Loucy (cell line): ENCODE data around the gene KRT86.
"Not testable (repeated sequence)": the region's sequence is repeated elsewhere in the genome, so short reads cannot be mapped to it uniquely, and the experiment has no call there.

Experiments
- H2AFZ ChIP-seq: fragments of 200-600 bp; sonication (generic); 2 replicates; pipeline ENCODE4 v1.6.0; 2016; ENCODE audit warnings: antibody characterized with exemption, mild to moderate bottlenecking, low read length, moderate library complexity
- H3F3A ChIP-seq: fragments of 200-600 bp; 2 replicates; pipeline ENCODE4 v1.6.0; 2016; ENCODE audit warnings: antibody characterized with exemption, low read depth, mild to moderate bottlenecking
- H3K27me3 ChIP-seq: fragments of 200-600 bp; sonication (generic); 2 replicates; pipeline ENCODE4 v1.6.1; 2014; ENCODE audit warnings: low read length, mild to moderate bottlenecking; ENCODE audit not compliant: insufficient read depth, poor library complexity, severe bottlenecking
- H3K36me3 ChIP-seq: fragments of 200-600 bp; sonication (generic); 2 replicates; pipeline ENCODE4 v1.6.1; 2016; ENCODE audit warnings: low read length; ENCODE audit not compliant: insufficient read depth
- H3K4me1 ChIP-seq: fragments of 200-600 bp; sonication (generic); 2 replicates; pipeline ENCODE4 v1.5.1; 2014; ENCODE audit warnings: low read length, mild to moderate bottlenecking; ENCODE audit not compliant: insufficient read depth, poor library complexity, severe bottlenecking
- H3K4me2 ChIP-seq: fragments of 200-600 bp; sonication (generic); 2 replicates; pipeline ENCODE4 v1.6.0; 2014; ENCODE audit warnings: antibody characterized with exemption, low read length, low read depth, mild to moderate bottlenecking; ENCODE audit not compliant: poor library complexity, severe bottlenecking
- H3K4me3 ChIP-seq: fragments of 200-600 bp; sonication (generic); 2 replicates; pipeline ENCODE4 v1.5.1; 2014; ENCODE audit warnings: low read length, mild to moderate bottlenecking, mixed read lengths; ENCODE audit not compliant: poor library complexity, severe bottlenecking
- H3K79me2 ChIP-seq: fragments of 200-600 bp; sonication (generic); 2 replicates; pipeline ENCODE4 v1.6.1; 2014; ENCODE audit warnings: low read length; ENCODE audit not compliant: insufficient read depth
- H3K9ac ChIP-seq: fragments of 200-600 bp; sonication (generic); 2 replicates; pipeline ENCODE4 v1.6.0; 2014; ENCODE audit warnings: mild to moderate bottlenecking, low read depth, low read length, moderate library complexity; ENCODE audit not compliant: poor library complexity, severe bottlenecking
- H3K9me2 ChIP-seq: fragments of 200-600 bp; sonication (generic); replicated peaks from 2 replicates; pipeline ENCODE4 v1.6.1; 2016; ENCODE audit warnings: low read depth, low read length, mixed read lengths
- H3K9me3 ChIP-seq: fragments of 200-600 bp; sonication (generic); 2 replicates; pipeline ENCODE4 v1.6.1; 2014; ENCODE audit warnings: mild to moderate bottlenecking, antibody characterized with exemption, low read length, low read depth; ENCODE audit not compliant: insufficient read depth
- H4K20me1 ChIP-seq: fragments of 200-600 bp; sonication (generic); 2 replicates; pipeline ENCODE4 v1.6.0; 2014; ENCODE audit warnings: antibody characterized with exemption, low read length, mild to moderate bottlenecking; ENCODE audit not compliant: insufficient read depth, poor library complexity, severe bottlenecking
- EZH2phosphoT487 ChIP-seq: fragments of 200-600 bp; IDR thresholded peaks from 2 replicates; pipeline ENCODE4 v1.6.1; 2018; ENCODE audit warnings: antibody characterized with exemption, mild to moderate bottlenecking, moderate library complexity, borderline replicate concordance
- TF ChIP-seq, protein P1 (sequence below): fragments of 200-600 bp; sonication (generic); conservative IDR thresholded peaks from 2 replicates; pipeline ENCODE4 v1.5.1; 2014; ENCODE audit warnings: mild to moderate bottlenecking, antibody characterized with exemption, low read length

Gene KRT86

DNA sequence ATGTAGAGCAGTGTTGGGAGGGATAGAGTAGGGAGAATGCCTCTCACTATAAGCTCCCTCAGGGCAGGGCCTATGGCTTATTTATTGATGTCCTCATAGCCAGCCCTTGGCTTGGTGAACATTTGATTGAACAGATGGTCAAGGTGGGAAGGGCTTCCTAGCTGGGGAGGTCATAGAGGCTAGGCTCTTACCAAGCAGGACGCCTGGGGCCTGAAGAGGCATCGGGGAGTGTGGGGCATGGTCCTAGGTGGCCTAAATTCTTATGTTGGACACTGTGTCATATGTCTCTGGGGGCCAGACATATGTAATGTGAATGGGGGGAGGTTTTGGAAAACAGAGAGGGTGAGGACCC is 17.9 kb upstream of the KRT86 start:
- H3K9me2 ChIP-seq, result no peaks in the 10 kb centered on the region
- no peaks in the 10 kb centered on the region for H3K9me3 ChIP-seq
- H2AFZ ChIP-seq, result no peak overlapping the region
- H3K9ac ChIP-seq, result no peak overlapping the region
- H3K79me2 ChIP-seq, result no peaks in the 10 kb centered on the region
- no peak overlapping the region for H3K4me2 ChIP-seq
- H3F3A ChIP-seq, result peaks cover 8% of the 10 kb centered on the region; the same call in 1 of the 2 replicates
- no peaks in the 10 kb centered on the region for H3K36me3 ChIP-seq
- no peaks in the 10 kb centered on the region for H3K27me3 ChIP-seq
- TF ChIP-seq, protein P1, sequence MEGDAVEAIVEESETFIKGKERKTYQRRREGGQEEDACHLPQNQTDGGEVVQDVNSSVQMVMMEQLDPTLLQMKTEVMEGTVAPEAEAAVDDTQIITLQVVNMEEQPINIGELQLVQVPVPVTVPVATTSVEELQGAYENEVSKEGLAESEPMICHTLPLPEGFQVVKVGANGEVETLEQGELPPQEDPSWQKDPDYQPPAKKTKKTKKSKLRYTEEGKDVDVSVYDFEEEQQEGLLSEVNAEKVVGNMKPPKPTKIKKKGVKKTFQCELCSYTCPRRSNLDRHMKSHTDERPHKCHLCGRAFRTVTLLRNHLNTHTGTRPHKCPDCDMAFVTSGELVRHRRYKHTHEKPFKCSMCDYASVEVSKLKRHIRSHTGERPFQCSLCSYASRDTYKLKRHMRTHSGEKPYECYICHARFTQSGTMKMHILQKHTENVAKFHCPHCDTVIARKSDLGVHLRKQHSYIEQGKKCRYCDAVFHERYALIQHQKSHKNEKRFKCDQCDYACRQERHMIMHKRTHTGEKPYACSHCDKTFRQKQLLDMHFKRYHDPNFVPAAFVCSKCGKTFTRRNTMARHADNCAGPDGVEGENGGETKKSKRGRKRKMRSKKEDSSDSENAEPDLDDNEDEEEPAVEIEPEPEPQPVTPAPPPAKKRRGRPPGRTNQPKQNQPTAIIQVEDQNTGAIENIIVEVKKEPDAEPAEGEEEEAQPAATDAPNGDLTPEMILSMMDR, result no peak
- no peak for TF ChIP-seq EZH2phosphoT487
- H3K4me3 ChIP-seq, result no peak overlapping the region
- H3K4me1 ChIP-seq, result peaks cover 25% of the 10 kb centered on the region
- H4K20me1 ChIP-seq, result no peaks in the 10 kb centered on the region

DNA sequence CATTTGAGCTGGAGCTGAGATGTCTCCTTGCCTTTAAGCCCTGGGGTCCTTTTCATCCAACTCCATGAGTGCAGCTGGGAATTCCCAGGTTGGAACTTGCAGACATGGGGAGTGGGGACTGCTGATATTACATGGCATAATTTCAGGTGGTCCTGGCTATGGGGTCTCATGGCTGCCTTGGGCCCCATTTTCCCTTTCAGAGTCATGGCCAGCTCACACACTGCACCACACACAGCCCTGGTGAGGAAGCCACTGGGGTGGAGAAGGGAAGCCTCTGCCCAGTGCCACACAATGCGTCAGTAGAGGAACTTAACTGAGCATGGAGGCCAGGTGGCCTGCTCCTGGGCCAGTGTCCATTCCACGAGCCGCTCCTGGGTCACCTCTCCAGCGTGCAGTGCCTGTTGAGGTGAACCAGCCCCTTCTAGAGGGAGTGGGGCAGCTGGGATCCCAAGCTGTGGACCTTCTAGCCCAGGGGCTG is 17.3 kb upstream of the KRT86 start:
- Histone ChIP-seq H3K4me1 (peaks cover 27% of the 10 kb centered on the region), H3K9ac (no peak overlapping the region), H3K4me2 (no peak overlapping the region), H3K27me3 (no peaks in the 10 kb centered on the region), H2AFZ (no peak overlapping the region), H3K9me2 (no peaks in the 10 kb centered on the region), H3K36me3 (no peaks in the 10 kb centered on the region), H4K20me1 (no peaks in the 10 kb centered on the region), H3F3A (peaks cover 8% of the 10 kb centered on the region; the same call in 1 of the 2 replicates), H3K9me3 (no peaks in the 10 kb centered on the region), H3K4me3 (no peak overlapping the region), H3K79me2 (no peaks in the 10 kb centered on the region)
- no peak for TF ChIP-seq EZH2phosphoT487
- TF ChIP-seq, protein P1, result no peak

DNA sequence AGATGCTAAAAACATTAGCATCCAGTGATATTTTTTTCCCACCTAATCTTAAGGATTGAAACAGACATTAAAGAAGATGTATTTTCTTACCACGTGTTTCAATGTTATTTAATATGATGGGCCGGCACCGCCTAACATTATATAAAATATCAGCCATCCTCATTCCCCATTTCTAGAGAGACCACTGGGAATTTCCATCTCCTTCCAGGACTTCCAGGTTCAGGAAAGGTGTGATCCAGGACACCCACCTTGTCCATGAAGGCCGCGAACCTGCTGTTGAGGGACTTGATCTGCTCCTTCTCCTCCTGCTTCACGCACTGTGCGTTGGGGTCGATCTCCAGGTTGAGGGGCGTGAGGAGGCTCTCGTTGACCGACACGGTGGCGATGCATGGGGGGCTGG is 16.5 kb upstream of the KRT86 start:
- not testable (repeated sequence) for H3K4me3 ChIP-seq, H2AFZ ChIP-seq, H3K9ac ChIP-seq, H3K9me2 ChIP-seq, H3K27me3 ChIP-seq, H3K79me2 ChIP-seq, H3K9me3 ChIP-seq, H3K4me2 ChIP-seq, H3K36me3 ChIP-seq, H3F3A ChIP-seq, H4K20me1 ChIP-seq
- peaks cover 27% of the 10 kb centered on the region for H3K4me1 ChIP-seq

DNA sequence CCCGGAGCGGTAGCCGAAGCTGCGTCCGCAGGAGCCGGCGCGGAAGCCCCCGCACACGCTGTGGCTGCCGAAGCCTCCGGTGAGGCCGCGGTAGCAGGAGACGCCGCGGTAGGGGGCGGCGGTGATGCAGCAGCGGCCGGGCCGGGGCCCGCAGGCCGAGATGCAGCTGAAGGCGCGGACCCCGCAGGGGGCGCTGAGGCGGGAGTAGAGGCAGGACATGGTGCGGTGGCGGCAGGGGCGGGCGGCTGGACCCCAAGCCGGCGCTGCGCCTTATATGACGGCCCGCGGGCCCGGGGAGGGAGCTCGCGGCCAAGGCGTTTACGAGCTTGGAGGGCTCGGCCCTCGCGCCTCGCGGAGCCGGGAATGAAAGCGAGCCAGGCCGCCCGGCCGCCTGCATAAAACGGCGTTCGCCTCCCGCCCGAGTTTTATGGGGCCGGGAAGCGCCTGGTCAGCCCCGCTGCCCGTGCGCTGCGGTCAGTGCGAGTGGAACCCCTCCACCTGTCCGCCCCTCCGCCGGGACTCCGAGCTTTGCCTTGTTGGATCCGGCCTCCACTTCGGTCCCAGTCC is 16.0 kb upstream of the KRT86 start:
- no peak for TF ChIP-seq EZH2phosphoT487
- TF ChIP-seq, protein P1, result no peak
- Histone ChIP-seq H3K27me3 (no peaks in the 10 kb centered on the region), H3K79me2 (no peaks in the 10 kb centered on the region), H2AFZ (no peak overlapping the region), H4K20me1 (no peaks in the 10 kb centered on the region), H3K4me3 (no peak overlapping the region), H3K9me2 (no peaks in the 10 kb centered on the region), H3K9me3 (no peaks in the 10 kb centered on the region), H3K36me3 (no peaks in the 10 kb centered on the region), H3K4me2 (no peak overlapping the region), H3K4me1 (peaks cover 27% of the 10 kb centered on the region), H3F3A (peaks cover 8% of the 10 kb centered on the region; the same call in 1 of the 2 replicates), H3K9ac (no peak overlapping the region)
